AG10803 (cell line): Measurements from ENCODE around the gene PLPP3.

Experiments used
- DNase-seq: peaks from one replicate; pipeline ENCODE4 v3.0.0; 2010; ENCODE audit warnings: low read depth
- H3K4me3 ChIP-seq: 2 replicates; pipeline ENCODE4 v1.5.1; 2011; ENCODE audit warnings: mild to moderate bottlenecking, low read length, control low read depth
- CTCF ChIP-seq: conservative IDR thresholded peaks from 2 replicates; pipeline ENCODE4 v1.5.1; 2011; ENCODE audit warnings: mild to moderate bottlenecking, low read length, control low read depth, inconsistent platforms

The PLPP3 gene

GRCh38 chr1:56453016-56453415, 126.3 kb downstream of the PLPP3 start:
- DNase-seq, result no peak
- no peak for TF ChIP-seq CTCF
- no peak overlapping the region for H3K4me3 ChIP-seq

GRCh38 chr1:56452027-56453011, 127.0 kb downstream of the PLPP3 start:
- TF ChIP-seq CTCF, result no peak
- H3K4me3 ChIP-seq, result no peak overlapping the region
- peak; percentile 17 for DNase-seq

GRCh38 chr1:56451491-56451890, 127.9 kb downstream of the PLPP3 start:
- DNase-seq, result no peak
- no peak overlapping the region for H3K4me3 ChIP-seq
- TF ChIP-seq CTCF, result no peak

- no peak for DNase-seq
- no peak overlapping the region for H3K4me3 ChIP-seq
Measured at GRCh38 chr1:56450004-56450666, 129.2 kb downstream of the PLPP3 start.

GRCh38 chr1:56448529-56449300, 130.6 kb downstream of the PLPP3 start:
- no peak overlapping the region for H3K4me3 ChIP-seq
- TF ChIP-seq CTCF, result no peak
- DNase-seq, result peak; percentile 41

More at GRCh38 chr1:56450004-56450666, 129.2 kb downstream of the PLPP3 start:
- no peak for TF ChIP-seq CTCF

- H3K4me3 ChIP-seq, result no peak overlapping the region
- no peak for TF ChIP-seq CTCF
- DNase-seq, result no peak
Measured at GRCh38 chr1:56447823-56448222, 131.5 kb downstream of the PLPP3 start.
